K562 (cell line): ENCODE measurements around the gene STT3B. TPM values are rescaled to one million over a fixed set of nuclear protein-coding genes. Genes with fewer than 3 reads are reported as not detected.

Experiments used
- CBFA2T3 ChIP-seq: fragments of 450-650 bp; IDR thresholded peaks from 2 replicates; pipeline ENCODE4 v1.6.1; 2017
- CCNT2 ChIP-seq: IDR thresholded peaks from 2 replicates; pipeline ENCODE4 v1.6.1; 2011; ENCODE audit warnings: borderline replicate concordance, low read depth, mild to moderate bottlenecking, moderate library complexity, mixed read lengths, low read length; ENCODE audit not compliant: insufficient read length; ENCODE audit errors: extremely low read depth
- DMBX1 ChIP-seq: fragments of 250-450 bp; sonication (Bioruptor Pico); IDR thresholded peaks from 2 replicates; pipeline ENCODE4 v1.8.0; 2022; ENCODE audit warnings: inconsistent platforms, mild to moderate bottlenecking, moderate library complexity, borderline replicate concordance
- FOS ChIP-seq: IDR thresholded peaks from 3 replicates; pipeline ENCODE4 v1.6.1; 2011; ENCODE audit not compliant: insufficient read length; ENCODE audit errors: extremely low read depth
- FOXJ3 ChIP-seq: sonication (generic); formaldehyde crosslinking; IDR thresholded peaks from 2 replicates; pipeline ENCODE4 v1.4.0; 2020; ENCODE audit warnings: mild to moderate bottlenecking, missing genetic modification reagents
- HMG20A ChIP-seq: fragments of 450-650 bp; formaldehyde crosslinking; conservative IDR thresholded peaks from 2 replicates; pipeline ENCODE4 v1.4.0; 2020; ENCODE audit warnings: mild to moderate bottlenecking, mixed read lengths
- HNRNPH1 ChIP-seq: fragments of 200-400 bp; formaldehyde crosslinking; optimal IDR thresholded peaks from 2 replicates; pipeline ENCODE3; 2017; ENCODE audit warnings: low read depth, mild to moderate bottlenecking, low read length, moderate library complexity
- HNRNPUL1 ChIP-seq: fragments of 200-400 bp; formaldehyde crosslinking; IDR thresholded peaks from 2 replicates; pipeline ENCODE4 v1.6.1; 2017; ENCODE audit warnings: low read length
- KLF10 ChIP-seq: fragments of 250-450 bp; sonication (Bioruptor Pico); IDR thresholded peaks from 2 replicates; pipeline ENCODE4 v1.6.1; 2021; ENCODE audit warnings: matching md5 sums
- MEF2A ChIP-seq: IDR thresholded peaks from 2 replicates; pipeline ENCODE4 v1.6.1; 2011; ENCODE audit warnings: low read depth, mild to moderate bottlenecking, low read length, moderate library complexity; ENCODE audit not compliant: control insufficient read depth
- NFYB ChIP-seq: IDR thresholded peaks from 2 replicates; pipeline ENCODE4 v1.6.1; 2011; ENCODE audit warnings: mild to moderate bottlenecking, moderate library complexity; ENCODE audit not compliant: insufficient read length; ENCODE audit errors: extremely low read depth
- POLR2A ChIP-seq: fragments of 450-650 bp; conservative IDR thresholded peaks from 2 replicates; pipeline ENCODE4 v1.6.1; 2016
- SMARCB1 ChIP-seq: IDR thresholded peaks from 2 replicates; pipeline ENCODE4 v1.6.1; 2011; ENCODE audit warnings: improper control_type of control experiment, low read depth; ENCODE audit not compliant: insufficient read length
- TAF15 ChIP-seq: fragments of 200-400 bp; formaldehyde crosslinking; IDR thresholded peaks from 2 replicates; pipeline ENCODE4 v1.6.1; 2017; ENCODE audit warnings: mild to moderate bottlenecking, low read depth, low read length, moderate library complexity
- TAF7 ChIP-seq: fragments of 450-650 bp; IDR thresholded peaks from 2 replicates; pipeline ENCODE4 v1.6.1; 2016; ENCODE audit warnings: missing genetic modification characterization, missing compliant biosample characterization
- TFAP4 ChIP-seq: sonication (generic); formaldehyde crosslinking; IDR thresholded peaks from 2 replicates; pipeline ENCODE4 v1.8.0; 2022; ENCODE audit warnings: missing genetic modification reagents, mild to moderate bottlenecking, moderate library complexity, borderline replicate concordance
- TOE1 ChIP-seq, 2 experiments: fragments of 450-650 bp in 1 of 2; sonication (generic) in 1 of 2; formaldehyde crosslinking in 1 of 2; IDR thresholded peaks; 2 replicates each; pipeline versions ENCODE4 v1.7.1 to v1.8.0; 2016 to 2022; ENCODE audit warnings: borderline replicate concordance in 2 of 2, mild to moderate bottlenecking in 2 of 2, antibody characterized with exemption in 1 of 2, inconsistent platforms in 1 of 2, low read depth in 1 of 2, missing genetic modification reagents in 1 of 2, moderate library complexity in 1 of 2
- U2AF2 ChIP-seq: fragments of 200-400 bp; formaldehyde crosslinking; optimal IDR thresholded peaks from 2 replicates; pipeline ENCODE3; 2017; ENCODE audit warnings: low read depth, mild to moderate bottlenecking, low read length
- ZC3H4 ChIP-seq: sonication (generic); formaldehyde crosslinking; IDR thresholded peaks from 2 replicates; pipeline ENCODE4 v1.9.0; 2021; ENCODE audit warnings: missing genetic modification reagents, borderline replicate concordance
- ZNF232 ChIP-seq: sonication (generic); formaldehyde crosslinking; IDR thresholded peaks from 2 replicates; pipeline ENCODE4 v1.8.0; 2022; ENCODE audit warnings: mild to moderate bottlenecking, missing genetic modification reagents
- ZNF24 ChIP-seq: fragments of 450-650 bp; IDR thresholded peaks from 2 replicates; pipeline ENCODE4 v1.6.1; 2016
- ZNF589 ChIP-seq: fragments of 200-800 bp; sonication (Bioruptor generic); IDR thresholded peaks from 2 replicates; pipeline ENCODE4 v1.6.1; 2016; ENCODE audit warnings: low read depth, missing genetic modification characterization, missing compliant biosample characterization
- ZNF77 ChIP-seq: fragments of 250-450 bp; sonication (Bioruptor Pico); IDR thresholded peaks from 2 replicates; pipeline ENCODE4 v1.5.0; 2020
- ZNF830 ChIP-seq: fragments of 250-450 bp; sonication (Bioruptor Pico); IDR thresholded peaks from 2 replicates; pipeline ENCODE4 v1.5.0; 2021; ENCODE audit warnings: mild to moderate bottlenecking
- polyA plus RNA-seq, 8 experiments: library from polyadenylated mRNA; depleted of rRNA in 4 of 8; stranded (reverse) in 5 of 8; unstranded in 3 of 8; fragments of >200 nt; fragmentation: Nextera tagmentation in 2 of 8; fragmentation: Illumina TruSeq in 1 of 8; extraction: Ambion mirVana in 2 of 8; extraction: Trizol in 1 of 8; gene quantifications; 2 replicates each; pipeline versions ENCODE4 v1.2.1 to v1.2.3, GENCODE V29; 2011 to 2014; ENCODE audit warnings: inconsistent platforms in 1 of 8, missing spikeins in 1 of 8
- total RNA-seq, 7 experiments: library from RNA; depleted of rRNA in 6 of 7; stranded (reverse); fragments of >200 nt in 6 of 7; fragmentation: Illumina TruSeq in 2 of 7; extraction: Trizol in 2 of 7; gene quantifications; 2 replicates each; pipeline versions ENCODE4 v1.2.1 to v1.2.3, GENCODE V29; 2011 to 2021; ENCODE audit warnings: low replicate concordance in 1 of 7
- TF ChIP-seq, protein P1 (sequence below): fragments of 450-650 bp; formaldehyde crosslinking; IDR thresholded peaks from 2 replicates; pipeline ENCODE4 v1.4.0; 2020; ENCODE audit warnings: mild to moderate bottlenecking, mixed read lengths
- TF ChIP-seq, protein P2 (sequence below): fragments of 450-650 bp; formaldehyde crosslinking; IDR thresholded peaks from 2 replicates; pipeline ENCODE4 v1.4.0; 2022; ENCODE audit warnings: mild to moderate bottlenecking, moderate library complexity
- TF ChIP-seq, protein P3 (sequence below): sonication (generic); formaldehyde crosslinking; IDR thresholded peaks from 2 replicates; pipeline ENCODE4 v1.8.0; 2022; ENCODE audit warnings: mild to moderate bottlenecking, missing genetic modification reagents

The STT3B gene
- total and polyA plus RNA-seq, 9 of the 15 experiments (the other 6 are each of a cell fraction or from before 2014, with no cell fraction given) = 22.4 to 147 (median 100) TPM

GRCh38 chr3:31531992-31532586, 636 bp upstream of the STT3B start (continued):
- TF ChIP-seq FOXJ3 (CRISPR knock-in tag) (no peak), CCNT2 (peak; percentile 75), TAF15 (no peak), SMARCB1 (no peak), TAF7 (peak; percentile 71), NFYB (peak; percentile 73), DMBX1 (CRISPR knock-in tag) (peak; percentile 64; the same call in 1 of the 2 replicates), ZNF830 (CRISPR knock-in tag) (peak; percentile 69; the same call in 1 of the 2 replicates), ZC3H4 (no peak), ZNF589 (CRISPR knock-in tag) (0 out of 2 replicates have a peak, but pooled peaks have one; percentile 64), CBFA2T3 (no peak; the same call in 1 of the 2 replicates), POLR2A (peak; percentile 99), ZNF24 (peak; percentile 63), TOE1 (IDR thresholded peaks at IDR 0.05; ENCODE audit: borderline replicate concordance) (peak; percentile 93), TOE1 (CRISPR knock-in tag; IDR thresholded peaks at IDR 0.05; ENCODE audit: borderline replicate concordance, low read depth) (no peak), MEF2A (no peak), KLF10 (CRISPR knock-in tag) (no peak), ZNF77 (CRISPR knock-in tag) (no peak), FOS (peak; percentile 81), HNRNPH1 (no peak), ZNF232 (CRISPR knock-in tag) (0 out of 2 replicates have a peak, but pooled peaks have one; percentile 17), HMG20A (CRISPR knock-in tag) (no peak), U2AF2 (no peak), HNRNPUL1 (no peak), TFAP4 (CRISPR knock-in tag) (peak; percentile 92)
- TF ChIP-seq, protein P1, sequence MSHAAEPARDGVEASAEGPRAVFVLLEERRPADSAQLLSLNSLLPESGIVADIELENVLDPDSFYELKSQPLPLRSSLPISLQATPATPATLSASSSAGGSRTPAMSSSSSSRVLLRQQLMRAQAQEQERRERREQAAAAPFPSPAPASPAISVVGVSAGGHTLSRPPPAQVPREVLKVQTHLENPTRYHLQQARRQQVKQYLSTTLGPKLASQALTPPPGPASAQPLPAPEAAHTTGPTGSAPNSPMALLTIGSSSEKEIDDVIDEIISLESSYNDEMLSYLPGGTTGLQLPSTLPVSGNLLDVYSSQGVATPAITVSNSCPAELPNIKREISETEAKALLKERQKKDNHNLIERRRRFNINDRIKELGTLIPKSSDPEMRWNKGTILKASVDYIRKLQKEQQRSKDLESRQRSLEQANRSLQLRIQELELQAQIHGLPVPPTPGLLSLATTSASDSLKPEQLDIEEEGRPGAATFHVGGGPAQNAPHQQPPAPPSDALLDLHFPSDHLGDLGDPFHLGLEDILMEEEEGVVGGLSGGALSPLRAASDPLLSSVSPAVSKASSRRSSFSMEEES (CRISPR knock-in tag) = peak; percentile 96
- TF ChIP-seq, protein P2, sequence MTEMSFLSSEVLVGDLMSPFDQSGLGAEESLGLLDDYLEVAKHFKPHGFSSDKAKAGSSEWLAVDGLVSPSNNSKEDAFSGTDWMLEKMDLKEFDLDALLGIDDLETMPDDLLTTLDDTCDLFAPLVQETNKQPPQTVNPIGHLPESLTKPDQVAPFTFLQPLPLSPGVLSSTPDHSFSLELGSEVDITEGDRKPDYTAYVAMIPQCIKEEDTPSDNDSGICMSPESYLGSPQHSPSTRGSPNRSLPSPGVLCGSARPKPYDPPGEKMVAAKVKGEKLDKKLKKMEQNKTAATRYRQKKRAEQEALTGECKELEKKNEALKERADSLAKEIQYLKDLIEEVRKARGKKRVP (CRISPR knock-in tag) = peak; percentile 75; the same call in 1 of the 2 replicates
- TF ChIP-seq, protein P3, sequence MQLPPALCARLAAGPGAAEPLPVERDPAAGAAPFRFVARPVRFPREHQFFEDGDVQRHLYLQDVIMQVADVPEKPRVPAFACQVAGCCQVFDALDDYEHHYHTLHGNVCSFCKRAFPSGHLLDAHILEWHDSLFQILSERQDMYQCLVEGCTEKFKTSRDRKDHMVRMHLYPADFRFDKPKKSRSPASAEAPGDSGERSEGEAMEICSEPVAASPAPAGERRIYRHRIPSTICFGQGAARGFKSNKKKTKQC (CRISPR knock-in tag) = peak; percentile 96
